MCF 10A (cell line): ENCODE measurements around the gene NDUFAF7. TPM values are rescaled to one million over a fixed set of nuclear protein-coding genes. Genes with fewer than 3 reads are reported as not detected.
"Not testable (repeated sequence)": the region's sequence is repeated elsewhere in the genome, so short reads cannot be mapped to it uniquely, and the experiment has no call there.

ENCODE experiments used
- BruUV-seq: library from RNA; stranded (reverse); fragments of 400-500 nt; replicated peaks from 2 replicates; lab custom pipeline; 2021; lab: Mats Ljungman, UMichigan
- CTCF ChIA-PET: fragments of 300-600 bp; sonication (Branson Sonifier 250); formaldehyde crosslinking; extraction: SDS; loops from one replicate; lab custom pipeline; 2021; ENCODE audit warnings: antibody characterized with exemption, inconsistent platforms; lab: Yijun Ruan, JAX
- POLR2A ChIA-PET: fragments of 300-600, 350-650 bp; sonication (Branson Sonifier 250); formaldehyde crosslinking; extraction: SDS; loops from one replicate; lab custom pipeline; 2020; ENCODE audit warnings: antibody characterized with exemption, inconsistent platforms; lab: Yijun Ruan, JAX
- DNase-seq: peaks from one replicate; pipeline ENCODE4 v3.0.0-alpha.2; 2018; ENCODE audit not compliant: unreplicated experiment
- H3K27ac Mint-ChIP-seq: one replicate; pipeline ENCODE4 v1.8.0; 2022; ENCODE audit warnings: mild to moderate bottlenecking, low read depth, mixed read lengths; ENCODE audit not compliant: unreplicated experiment
- H3K27me3 Mint-ChIP-seq: one replicate; pipeline ENCODE4 v1.8.0; 2022; ENCODE audit warnings: mixed read lengths; ENCODE audit not compliant: insufficient read depth, unreplicated experiment
- H3K36me3 Mint-ChIP-seq: one replicate; pipeline ENCODE4 v1.8.0; 2022; ENCODE audit warnings: mild to moderate bottlenecking, moderate library complexity, mixed read lengths; ENCODE audit not compliant: insufficient read depth, unreplicated experiment
- H3K4me1 Mint-ChIP-seq: one replicate; pipeline ENCODE4 v1.8.0; 2022; ENCODE audit warnings: mixed read lengths; ENCODE audit not compliant: insufficient read depth, unreplicated experiment
- H3K4me3 Mint-ChIP-seq: one replicate; pipeline ENCODE4 v1.8.0; 2022; ENCODE audit warnings: mild to moderate bottlenecking, moderate library complexity, mixed read lengths; ENCODE audit not compliant: unreplicated experiment
- H3K9me3 Mint-ChIP-seq: one replicate; pipeline ENCODE4 v1.8.0; 2022; ENCODE audit warnings: mixed read lengths; ENCODE audit not compliant: unreplicated experiment
- intact Hi-C: fragments of 100-400 bp; cut with micrococcal nuclease; formaldehyde crosslinking; loops from 2 replicates; pipeline ENCODE4 v1.14.1; 2022
- total RNA-seq: library from RNA; stranded (reverse); gene quantifications from 2 replicates; pipeline ENCODE4 v1.2.3, GENCODE V29; 2022
- TF ChIP-seq, protein P1 (sequence below): fragments of 200-600 bp; IDR thresholded peaks from one replicate; pipeline ENCODE4 v1.8.0; 2022; ENCODE audit warnings: antibody characterized with exemption, mild to moderate bottlenecking; ENCODE audit not compliant: unreplicated experiment

The NDUFAF7 gene
- total RNA-seq, 1 experiment from 2014 or later, result 16.1 TPM

- no TSS peak for BruUV-seq
- no peak overlapping the region for H3K27ac Mint-ChIP-seq
- no peak for DNase-seq
- H3K9me3 Mint-ChIP-seq, result no peaks in the 10 kb centered on the region
- H3K4me1 Mint-ChIP-seq, result peaks cover 14% of the 10 kb centered on the region
- ChIA-PET CTCF (interaction anchor here (5.8 kb wide), 1 partner anchor 24 kb away, joined by 32 read pairs; no protein-coding TSS in a partner anchor), POLR2A (interaction anchor here (0.7 kb wide), 1 partner anchor 18 kb away, joined by 3 read pairs; no protein-coding TSS in a partner anchor)
- TF ChIP-seq, protein P1, sequence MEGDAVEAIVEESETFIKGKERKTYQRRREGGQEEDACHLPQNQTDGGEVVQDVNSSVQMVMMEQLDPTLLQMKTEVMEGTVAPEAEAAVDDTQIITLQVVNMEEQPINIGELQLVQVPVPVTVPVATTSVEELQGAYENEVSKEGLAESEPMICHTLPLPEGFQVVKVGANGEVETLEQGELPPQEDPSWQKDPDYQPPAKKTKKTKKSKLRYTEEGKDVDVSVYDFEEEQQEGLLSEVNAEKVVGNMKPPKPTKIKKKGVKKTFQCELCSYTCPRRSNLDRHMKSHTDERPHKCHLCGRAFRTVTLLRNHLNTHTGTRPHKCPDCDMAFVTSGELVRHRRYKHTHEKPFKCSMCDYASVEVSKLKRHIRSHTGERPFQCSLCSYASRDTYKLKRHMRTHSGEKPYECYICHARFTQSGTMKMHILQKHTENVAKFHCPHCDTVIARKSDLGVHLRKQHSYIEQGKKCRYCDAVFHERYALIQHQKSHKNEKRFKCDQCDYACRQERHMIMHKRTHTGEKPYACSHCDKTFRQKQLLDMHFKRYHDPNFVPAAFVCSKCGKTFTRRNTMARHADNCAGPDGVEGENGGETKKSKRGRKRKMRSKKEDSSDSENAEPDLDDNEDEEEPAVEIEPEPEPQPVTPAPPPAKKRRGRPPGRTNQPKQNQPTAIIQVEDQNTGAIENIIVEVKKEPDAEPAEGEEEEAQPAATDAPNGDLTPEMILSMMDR, result no peak
- intact Hi-C loops, result no loop called here
- H3K36me3 Mint-ChIP-seq, result peaks cover 5% of the 10 kb centered on the region
- H3K4me3 Mint-ChIP-seq, result no peak overlapping the region
- H3K27me3 Mint-ChIP-seq, result no peaks in the 10 kb centered on the region
Observed at GRCh38 chr2:37192551-37192950, 38.9 kb upstream of the NDUFAF7 start.

GRCh38 chr2:37195862-37196319, 35.6 kb upstream of the NDUFAF7 start:
- POLR2A ChIA-PET, result interaction anchor here (0.6 to 1.6 kb wide), 4 partner anchors 9 to 112 kb away, joined by 3 to 13 read pairs (median 4); partner anchors contain the start of genes CEBPZ, GPATCH11, HEATR5B and NDUFAF7

DNA sequence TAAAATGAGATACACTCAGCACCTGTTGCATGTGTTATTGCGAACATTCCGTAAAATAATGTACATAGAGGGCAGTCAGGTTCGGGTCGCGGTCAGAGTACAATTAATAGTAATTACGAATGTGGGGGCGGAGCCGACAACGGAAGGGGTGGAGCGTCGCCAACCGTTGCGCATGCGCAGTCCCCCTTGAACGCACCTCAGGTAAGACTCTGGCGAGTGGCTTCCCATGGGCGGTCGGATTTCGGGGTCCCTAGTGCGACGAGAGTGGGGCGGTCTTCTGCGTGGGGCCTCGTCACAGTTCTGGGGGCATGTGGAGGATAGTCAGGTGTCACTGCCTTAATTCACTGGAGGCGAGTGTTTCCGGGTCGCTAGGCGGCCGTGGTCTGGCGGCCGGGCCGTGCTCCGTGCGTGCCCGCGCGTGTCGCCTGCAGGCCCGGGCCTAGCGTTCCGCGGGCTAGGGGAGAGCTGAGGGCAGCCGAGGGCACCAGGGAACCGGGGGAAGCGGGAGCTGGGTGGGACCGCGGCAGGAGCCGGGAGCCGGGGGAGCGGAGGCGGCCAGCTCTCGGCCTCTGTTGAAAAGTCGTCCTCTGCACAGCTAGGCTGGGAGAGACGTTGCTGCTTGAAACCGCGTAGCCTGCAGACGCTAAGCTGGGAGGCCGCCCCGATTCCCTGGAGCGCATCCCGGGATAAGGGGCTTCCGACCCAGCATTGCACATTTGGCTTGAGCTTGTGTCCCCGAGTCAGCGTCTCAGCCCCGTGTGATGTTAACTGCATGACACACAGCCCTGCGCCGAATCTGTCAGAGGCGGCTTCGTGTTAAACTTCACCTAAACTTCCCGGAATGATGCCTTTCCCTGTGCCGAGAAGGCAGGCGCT, 34.9 kb upstream of the NDUFAF7 start, which contains the start of gene CEBPZOS:
TSS of gene CEBPZOS (plus strand) at position 177 of the 876 bp plus-strand sequence. CDS start 3,209 bp downstream, outside the sequence.
- Mint-ChIP-seq H3K4me3 (peak within 1 kb of the TSS; percentile 85), H3K27me3 (no peaks in the 10 kb centered on the region), H3K27ac (peak within 1 kb of the TSS; percentile 87), H3K36me3 (peaks cover 25% of the 10 kb centered on the region), H3K9me3 (no peaks in the 10 kb centered on the region), H3K4me1 (peaks cover 6% of the 10 kb centered on the region)
- ChIA-PET CTCF (interaction anchor here (0.5 to 1.5 kb wide), 8 partner anchors 12 to 658 kb away, joined by 3 to 8 read pairs (median 3); partner anchors contain the start of genes CEBPZ and NDUFAF7), POLR2A (interaction anchor here (0.8 to 1.7 kb wide), 14 partner anchors 10 to 127 kb away, joined by 3 to 13 read pairs (median 3); partner anchors contain the start of genes CEBPZ, EIF2AK2 and NDUFAF7)
- TF ChIP-seq, protein P1, result no peak
- intact Hi-C loops, result no loop called here
- peak; percentile 84 for DNase-seq
- no TSS peak for BruUV-seq

More at GRCh38 chr2:37195862-37196319, 35.6 kb upstream of the NDUFAF7 start:
- DNase-seq, H3K4me1 Mint-ChIP-seq, BruUV-seq, intact Hi-C loops, H3K9me3 Mint-ChIP-seq, H3K27me3 Mint-ChIP-seq: not testable (repeated sequence)
- H3K4me3 Mint-ChIP-seq, result peak overlapping the region; percentile 85
- H3K27ac Mint-ChIP-seq, result peak overlapping the region; percentile 87
- peaks cover 20% of the 10 kb centered on the region for H3K36me3 Mint-ChIP-seq
- CTCF ChIA-PET, result interaction anchor here (0.5 to 1.5 kb wide), 5 partner anchors 23 to 907 kb away, joined by 3 to 4 read pairs (median 3); no protein-coding TSS in a partner anchor

- TF ChIP-seq, protein P1, result no peak
- Mint-ChIP-seq H3K27me3 (no peaks in the 10 kb centered on the region), H3K36me3 (peaks cover 46% of the 10 kb centered on the region), H3K9me3 (peaks cover 4% of the 10 kb centered on the region), H3K4me1 (peaks cover 6% of the 10 kb centered on the region), H3K4me3 (no peak overlapping the region), H3K27ac (no peak overlapping the region)
- intact Hi-C loops, result no loop called here
- BruUV-seq, result no TSS peak
- ChIA-PET POLR2A (interaction anchor here (0.6 to 1.6 kb wide), 13 partner anchors 8 to 128 kb away, joined by 3 to 10 read pairs (median 3); partner anchors contain the start of genes CEBPZ, EIF2AK2 and NDUFAF7), CTCF (interaction anchor here (1.4 to 1.6 kb wide), 2 partner anchors 31 to 34 kb away, joined by 3 to 4 read pairs; no protein-coding TSS in a partner anchor)
- no peak for DNase-seq
Observed at GRCh38 chr2:37198681-37199065, 32.8 kb upstream of the NDUFAF7 start.
